ENCODE results near the gene RAPGEF2. TPM values are rescaled to one million over a fixed set of nuclear protein-coding genes. Genes with fewer than 3 reads are reported as not detected.
A peak's percentile ranks its signal among the peaks of the same experiment; 100 is the strongest.

The RAPGEF2 gene
- total and polyA plus RNA-seq, 2 experiments from 2014 or later = 10.2 to 63.1 TPM

- TF ChIP-seq ZNF462 (CRISPR knock-in tag; IDR thresholded peaks at IDR 0.05) = no peak
- TF ChIP-seq REST (IDR thresholded peaks at IDR 0.05; ENCODE audit: unreplicated experiment) = no peak
These were observed 68.4 kb downstream of the RAPGEF2 start (continued) for GRCh38 chr4:159171287-159171686.

DNA sequence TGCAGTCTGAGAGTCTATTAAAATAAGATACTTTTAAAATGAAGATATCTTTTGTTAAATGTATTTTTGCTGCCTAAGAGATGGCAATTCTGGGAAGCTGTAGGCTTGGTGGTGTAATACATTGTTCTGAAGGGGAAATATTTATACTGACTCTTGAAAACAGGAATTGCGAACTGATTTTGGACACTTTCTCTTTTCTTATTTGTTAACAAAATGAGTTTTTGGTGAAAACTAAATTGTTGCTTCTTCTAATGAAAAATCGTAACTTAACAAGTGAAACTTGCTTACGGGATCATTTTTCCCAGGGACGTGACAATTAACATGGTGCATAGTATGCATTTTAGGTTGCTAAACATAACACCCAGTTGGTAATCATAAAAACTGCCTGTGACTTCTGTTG is 71.0 kb downstream of the RAPGEF2 start:
- Histone ChIP-seq H3F3A (replicated peaks; ENCODE audit: low read depth) (no peaks in the 10 kb centered on the region), H3K4me1 (ENCODE audit: insufficient read depth) (peaks cover 54% of the 10 kb centered on the region), H3K9me2 (ENCODE audit: insufficient read depth) (no peaks in the 10 kb centered on the region), H4K20me1 (replicated peaks; ENCODE audit: insufficient read depth) (0 out of 2 replicates have a peak, but pooled peaks cover 1% of the 10 kb centered on the region), H3K27me3 (ENCODE audit: insufficient read depth) (no peaks in the 10 kb centered on the region), H2AFZ (no peak overlapping the region), H3K4me2 (no peak overlapping the region), H3K4me3 (no peak overlapping the region), H3K36me3 (ENCODE audit: insufficient read depth) (no peaks in the 10 kb centered on the region), H3K79me2 (replicated peaks; ENCODE audit: insufficient read depth) (peaks cover 88% of the 10 kb centered on the region), H3K27ac (ENCODE audit: low read depth) (0 out of 2 replicates have a peak overlapping the region, but pooled peaks have one; percentile 24)
- Mint-ChIP-seq H3K27ac (peak overlapping the region; percentile 44; the same call in 1 of the 2 replicates), H3K9me3 (no peaks in the 10 kb centered on the region), H3K4me1 (peaks cover 56% of the 10 kb centered on the region), H3K4me3 (no peak overlapping the region), H3K36me3 (ENCODE audit: low read depth) (no peaks in the 10 kb centered on the region), H3K27me3 (ENCODE audit: insufficient read depth, low read depth, poor library complexity) (peaks cover 2% of the 10 kb centered on the region)
- no peak for ATAC-seq
- no peak for TF ChIP-seq ZNF331 (CRISPR knock-in tag; IDR thresholded peaks at IDR 0.05; ENCODE audit: low read depth)
- no peak for DNase-seq (ENCODE audit: low spot score)
